Measurements from ENCODE around the gene PACRG. TPM values are rescaled to one million over a fixed set of nuclear protein-coding genes. Genes with fewer than 3 reads are reported as not detected.

Gene PACRG
- total and polyA plus RNA-seq, 2 of the 8 experiments (the other 6 are each of a cell fraction or from before 2014, with no cell fraction given) = 0.44 to 0.54 TPM

- H2AFZ ChIP-seq (ENCODE audit: low read length) = no peak overlapping the region
- ChIA-PET POLR2A (ENCODE audit: partially characterized antibody) (no interaction called here), CTCF (ENCODE audit: partially characterized antibody) (interaction anchor here (0.7 to 4.1 kb wide), 8 partner anchors 8 to 424 kb away, joined by 3 to 42 read pairs (median 4); no protein-coding TSS in a partner anchor)
- no peaks in the 10 kb centered on the region for H3K79me2 ChIP-seq (ENCODE audit: control insufficient read depth in 1 of 2, insufficient read depth in 2 of 2, low read length in 2 of 2)
- no peaks in the 10 kb centered on the region for H3K36me3 ChIP-seq (ENCODE audit: control insufficient read depth in 2 of 4, insufficient read depth in 4 of 4, low read length in 3 of 4)
- H3K4me2 ChIP-seq (ENCODE audit: insufficient read depth in 1 of 2, low read depth in 2 of 2, low read length in 2 of 2) = no peak overlapping the region
- no peak for DNase-seq (ENCODE audit: low read depth in 1 of 2, low spot score in 2 of 2)
- no peaks in the 10 kb centered on the region for H4K20me1 ChIP-seq (replicated peaks in 1 of 2; ENCODE audit: control insufficient read depth in 1 of 2, insufficient read depth in 2 of 2, low read length in 2 of 2)
- no peak overlapping the region for H3K27ac ChIP-seq (ENCODE audit: low read depth, low read length)
- FAIRE-seq = no peak
- H2BK120ac ChIP-seq (replicated peaks; ENCODE audit: low read depth, low read length) = no peak overlapping the region
- no peak overlapping the region for H3K4ac ChIP-seq (replicated peaks; ENCODE audit: insufficient read length, low read depth, low read length)
- WGBS, 2 experiments (ENCODE audit: extremely low coverage in 1 of 2, insufficient coverage in 1 of 2, insufficient read length in 1 of 2, insufficient replicate concordance in 2 of 2, low coverage in 1 of 2, low lambda C conversion rate in 2 of 2, missing lambda C conversion rate in 1 of 2) = 87% methylated on average over 6 of the region's 6 CpGs; no CpG with 5 or more reads in 1 of the 2 experiments
- no peak overlapping the region for H2BK5ac ChIP-seq (ENCODE audit: low read depth, low read length)
- no peak overlapping the region for H2BK12ac ChIP-seq (ENCODE audit: low read depth, low read length)
- H4K91ac ChIP-seq (replicated peaks; ENCODE audit: insufficient read length, low read length) = no peak overlapping the region
- no peak overlapping the region for H3K56ac ChIP-seq (replicated peaks; ENCODE audit: insufficient read length, low read depth, low read length)
- no peak overlapping the region for H4K5ac ChIP-seq (ENCODE audit: insufficient read length, low read depth, low read length)
- no peaks in the 10 kb centered on the region for H3K23me2 ChIP-seq (ENCODE audit: low read depth, low read length)
- no peak overlapping the region for H3K4me3 ChIP-seq (ENCODE audit: extremely low read depth in 1 of 4, insufficient read depth in 2 of 4, low read depth in 3 of 4, low read length in 4 of 4)
- no peak overlapping the region for H2BK15ac ChIP-seq (ENCODE audit: low read length)
- no peaks in the 10 kb centered on the region for H3K27me3 ChIP-seq (replicated peaks in 1 of 4; ENCODE audit: control insufficient read depth in 3 of 4, extremely low read depth in 1 of 4, insufficient read depth in 3 of 4, low read length in 3 of 4)
- H3K4me1 ChIP-seq (replicated peaks in 1 of 4; ENCODE audit: control insufficient read depth in 3 of 4, insufficient read depth in 4 of 4, low read length in 3 of 4) = no peaks in the 10 kb centered on the region
- H3K14ac ChIP-seq (ENCODE audit: insufficient read length) = no peak overlapping the region
- no peak overlapping the region for H4K8ac ChIP-seq (ENCODE audit: extremely low read depth, insufficient read depth, low read length)
- H2BK20ac ChIP-seq (ENCODE audit: low read length) = no peak overlapping the region
- H3K23ac ChIP-seq (ENCODE audit: insufficient read length) = no peak overlapping the region
- no peak overlapping the region for H3K18ac ChIP-seq (ENCODE audit: extremely low read depth, low read length)
- no peaks in the 10 kb centered on the region for H3K9me3 ChIP-seq (ENCODE audit: insufficient read depth in 2 of 2, low read depth in 1 of 2, low read length in 1 of 2)
- no peaks in the 10 kb centered on the region for H3K79me1 ChIP-seq (ENCODE audit: low read depth, low read length)
- no peak overlapping the region for H3K9ac ChIP-seq (replicated peaks in 1 of 4; ENCODE audit: extremely low read depth in 1 of 4, low read depth in 3 of 4, low read length in 3 of 4)
- H2AK5ac ChIP-seq (ENCODE audit: low read depth, low read length) = no peak overlapping the region
Observed at GRCh38 chr6:162906479-162906878, 178.7 kb downstream of the PACRG start.
